Heart left ventricle (tissue), 13 donors: ENCODE data around the gene SRPRB.

Experiments used
- POLR2A ChIP-seq, 2 donors: fragments of 450-650 bp; IDR thresholded peaks; one replicate each; pipeline ENCODE4 v1.6.1; 2017; ENCODE audit warnings: antibody characterized with exemption in 2 of 2, mild to moderate bottlenecking in 2 of 2, moderate library complexity in 2 of 2
- TF ChIP-seq, protein P1 (sequence below), 12 donors: fragments of 200-600 bp; sonication (generic) in 4 of 12; IDR thresholded peaks; one replicate each; pipeline versions ENCODE4 v1.5.0 to v1.8.0; 2018 to 2022; ENCODE audit warnings: antibody characterized with exemption in 12 of 12, mild to moderate bottlenecking in 5 of 12
- donor health status: ischemic (EF 13 %, LVEDD 7.1; RV severe dilation, severe dysfunction).
- donor health status: DM: no; HTN: yes; CAD: no.
- donor health status: DM: no; HTN: no; CAD: no.
- donor health status: ischemic (EF 25% LVEDD 6.9; RV normal size, moderate dysfunction).
- donor health status: ischemic (EF 25% LVEDD 5.7; RV mildly dilated, moderate dysfunction).
- donor health status: ischemic (EF 35%, LVEDD 5.7; RV mildly dilated, moderate dysfunction).
- donor health status: nonischemic (EF 11% LVEDD 7.7; RV severe dilation, severe dysfunction).
- donor health status: DM: yes; HTN: yes; CAD: no.
- donor health status: PGD.
- donor health status: ischemic (EF 29% LVEDD 5.4; RV normal size, mild dysfunction).
- donor health status: nonischemic (EF 23%, LVEDD 6.1; RV moderate dilation, normal function).

DNA sequence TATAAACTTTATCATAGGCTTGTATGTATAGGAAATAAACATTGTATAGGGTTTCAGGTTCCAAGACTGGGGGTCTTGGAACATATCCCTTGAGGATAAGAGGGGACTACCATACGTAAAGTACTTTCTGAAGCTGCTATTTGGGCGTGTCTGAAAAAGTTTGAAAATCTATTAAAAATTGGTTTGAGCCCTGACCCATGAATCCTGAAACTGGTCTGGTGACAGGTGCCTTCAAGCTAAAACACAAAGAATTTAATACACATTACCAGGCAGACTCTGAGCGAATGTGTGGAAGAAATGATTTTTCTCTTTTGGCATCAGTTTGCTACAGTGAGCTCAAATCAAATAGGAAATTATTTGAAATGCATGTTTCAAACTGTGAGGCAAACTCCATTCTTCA is 43.1 kb upstream of the SRPRB start:
- TF ChIP-seq, protein P1, sequence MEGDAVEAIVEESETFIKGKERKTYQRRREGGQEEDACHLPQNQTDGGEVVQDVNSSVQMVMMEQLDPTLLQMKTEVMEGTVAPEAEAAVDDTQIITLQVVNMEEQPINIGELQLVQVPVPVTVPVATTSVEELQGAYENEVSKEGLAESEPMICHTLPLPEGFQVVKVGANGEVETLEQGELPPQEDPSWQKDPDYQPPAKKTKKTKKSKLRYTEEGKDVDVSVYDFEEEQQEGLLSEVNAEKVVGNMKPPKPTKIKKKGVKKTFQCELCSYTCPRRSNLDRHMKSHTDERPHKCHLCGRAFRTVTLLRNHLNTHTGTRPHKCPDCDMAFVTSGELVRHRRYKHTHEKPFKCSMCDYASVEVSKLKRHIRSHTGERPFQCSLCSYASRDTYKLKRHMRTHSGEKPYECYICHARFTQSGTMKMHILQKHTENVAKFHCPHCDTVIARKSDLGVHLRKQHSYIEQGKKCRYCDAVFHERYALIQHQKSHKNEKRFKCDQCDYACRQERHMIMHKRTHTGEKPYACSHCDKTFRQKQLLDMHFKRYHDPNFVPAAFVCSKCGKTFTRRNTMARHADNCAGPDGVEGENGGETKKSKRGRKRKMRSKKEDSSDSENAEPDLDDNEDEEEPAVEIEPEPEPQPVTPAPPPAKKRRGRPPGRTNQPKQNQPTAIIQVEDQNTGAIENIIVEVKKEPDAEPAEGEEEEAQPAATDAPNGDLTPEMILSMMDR (IDR thresholded peaks at IDR 0.05), result no peak
- TF ChIP-seq POLR2A (IDR thresholded peaks at IDR 0.05), result no peak
